HG03066 (cell line): ENCODE data around the gene MTMR10.

Experiments used
- ATAC-seq: cut with Tn5 transposase; IDR thresholded peaks from one replicate; pipeline ENCODE4 v1.9.1; 2021; ENCODE audit warnings: low read depth; ENCODE audit not compliant: unreplicated experiment

Gene MTMR10

DNA sequence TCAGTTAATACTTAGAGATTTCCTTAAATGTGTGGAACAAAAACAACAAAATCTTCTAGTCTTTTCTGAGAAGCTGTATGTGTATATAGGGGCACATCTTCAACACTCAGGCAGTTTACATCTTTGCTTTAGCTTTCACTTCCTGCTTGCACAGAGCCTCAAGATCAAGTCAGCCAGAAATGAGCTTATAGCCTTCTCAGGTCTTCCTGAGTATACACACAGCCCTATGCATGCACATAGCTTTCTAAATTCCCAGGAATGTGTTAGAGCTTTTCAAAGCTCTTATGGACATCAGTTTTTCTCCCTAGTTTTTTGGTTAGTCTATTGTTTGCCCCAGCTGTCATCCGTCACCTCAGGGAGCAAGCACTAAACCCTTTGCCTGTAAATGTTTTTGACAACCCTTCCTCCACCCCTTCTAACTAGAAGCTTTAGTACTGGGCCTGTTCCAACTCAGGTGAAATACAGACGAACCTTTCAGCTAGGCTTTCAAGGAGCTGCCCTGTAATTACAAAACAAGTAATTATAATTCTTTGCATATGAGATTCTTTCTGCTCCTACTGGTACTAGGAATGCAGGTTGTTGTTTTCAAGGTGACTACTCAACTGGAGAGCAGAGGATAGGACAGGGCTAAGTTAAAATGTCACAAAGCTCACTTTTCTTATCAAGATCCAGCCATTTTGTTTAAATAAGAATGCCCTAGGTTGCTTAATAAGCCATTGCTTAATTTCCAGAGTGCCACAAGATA is 22.6 kb upstream of the MTMR10 start:
- ATAC-seq = peak; percentile 84

DNA sequence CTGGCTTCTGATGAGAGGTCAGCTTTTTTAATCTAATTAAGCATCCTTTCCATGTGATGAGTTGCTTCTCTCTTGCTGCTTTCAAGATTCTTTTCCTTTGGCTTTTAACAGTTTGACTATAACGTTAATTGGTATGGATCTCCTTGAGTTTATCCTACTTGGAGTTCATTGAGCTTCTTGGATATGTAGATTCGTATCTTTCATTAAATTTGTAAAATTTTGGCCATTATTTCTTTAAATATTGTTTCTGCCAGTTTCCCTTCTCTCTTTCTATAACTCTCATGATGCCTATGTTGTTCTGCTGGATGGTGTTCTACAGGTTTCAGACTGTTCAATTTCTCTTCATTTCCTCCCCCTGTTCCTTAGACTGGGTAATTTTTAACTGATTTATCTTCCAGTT is 21.0 kb upstream of the MTMR10 start:
- ATAC-seq = no peak

DNA sequence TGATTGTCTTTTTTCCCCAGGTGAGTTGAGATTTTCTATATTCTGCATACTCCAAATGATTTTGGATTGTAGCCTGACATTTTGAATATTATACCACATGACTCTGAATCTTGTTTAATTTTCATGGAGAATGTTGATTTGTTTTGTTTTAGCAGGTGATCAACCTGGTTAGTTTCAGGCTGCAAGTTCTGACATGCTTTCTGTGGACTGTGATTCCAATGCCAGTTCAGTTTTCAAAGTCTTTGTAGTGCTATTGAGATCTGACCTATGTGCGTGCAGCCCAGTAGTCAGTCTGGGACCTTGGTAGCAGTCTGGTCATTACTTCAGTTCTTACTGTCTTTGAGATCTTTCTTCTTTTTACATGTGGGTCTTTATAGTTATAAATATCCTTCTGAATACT is 18.6 kb upstream of the MTMR10 start:
- no peak for ATAC-seq

DNA sequence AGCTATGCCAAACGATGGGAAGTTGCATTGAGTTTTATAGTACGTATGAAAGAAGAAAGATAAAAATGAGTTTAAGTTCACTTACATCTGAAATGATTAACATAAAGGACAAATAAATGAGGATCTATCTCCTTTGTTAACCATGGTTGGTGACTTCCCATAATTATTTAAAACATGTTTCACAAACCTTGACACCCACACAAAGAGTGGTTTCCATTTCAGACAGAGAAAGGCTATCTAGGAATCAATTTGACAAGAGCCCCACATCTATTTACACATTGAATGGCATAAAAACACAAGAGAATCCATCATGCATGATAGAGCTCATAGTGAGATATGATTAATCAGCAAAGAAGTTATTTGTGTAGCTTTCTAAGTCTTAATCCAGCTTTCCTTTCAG is 14.2 kb upstream of the MTMR10 start:
- no peak for ATAC-seq

DNA sequence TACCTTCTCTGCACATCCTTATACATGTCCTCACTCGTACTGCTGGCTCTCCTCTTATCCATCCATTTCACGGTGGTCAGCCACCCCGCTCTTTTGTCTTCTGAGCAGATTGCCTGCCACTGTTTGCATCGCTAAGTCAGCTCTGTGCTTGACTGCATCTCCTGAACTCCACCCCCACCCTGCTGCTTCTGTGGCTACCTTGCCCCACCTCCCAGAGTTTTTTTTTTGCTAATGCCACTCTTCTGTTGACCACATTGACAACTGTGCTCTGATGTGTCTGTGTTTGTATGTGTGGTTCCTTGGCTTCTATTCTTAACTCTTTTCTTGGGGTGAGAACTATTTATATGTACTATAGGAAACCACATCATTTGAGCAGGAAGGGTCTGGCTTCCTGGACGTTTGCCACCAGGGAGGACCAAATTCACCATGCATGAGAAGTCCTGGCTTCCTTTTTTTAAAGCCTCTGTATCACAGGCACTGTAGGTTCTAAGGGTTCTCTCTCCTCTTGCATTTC is 12.8 kb upstream of the MTMR10 start:
- ATAC-seq = peak; percentile 89

DNA sequence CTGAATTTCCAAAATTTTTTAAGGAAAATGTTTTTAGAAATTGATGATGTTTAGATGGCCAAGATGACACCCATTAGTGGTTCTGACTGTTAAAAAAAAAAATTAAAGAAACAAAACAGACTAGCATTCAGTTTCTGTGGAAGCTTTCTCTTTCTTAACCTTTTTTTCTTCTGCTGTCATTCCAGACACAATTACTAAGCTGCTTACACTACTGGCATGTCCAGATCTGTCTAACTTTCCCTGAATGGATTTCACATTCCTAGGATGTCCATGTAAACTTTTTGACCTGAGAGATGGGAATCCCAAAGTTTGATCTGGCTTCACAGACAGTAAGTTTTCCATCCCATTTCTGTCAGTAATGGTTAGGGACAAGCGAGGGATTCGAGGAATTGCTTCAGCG is 10.3 kb upstream of the MTMR10 start:
- ATAC-seq = no peak

DNA sequence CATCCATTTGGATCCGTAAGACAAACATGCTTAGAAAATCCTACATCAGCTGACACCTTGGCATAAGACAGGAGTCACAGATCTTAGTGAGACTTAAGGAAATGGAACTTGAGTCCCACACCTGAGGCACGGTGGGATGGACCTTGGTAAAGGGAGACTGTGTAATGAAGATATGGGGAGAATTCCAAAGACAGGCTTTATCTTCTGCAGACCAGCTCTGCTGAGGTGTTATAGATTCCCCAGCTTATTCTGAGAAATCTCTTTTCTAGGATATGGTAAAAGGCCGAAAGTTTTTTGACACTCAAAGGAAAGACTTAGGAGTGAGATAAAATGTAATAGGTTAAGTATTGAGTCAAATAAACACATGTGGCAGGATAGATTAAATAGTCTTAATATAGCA is 8.3 kb upstream of the MTMR10 start:
- no peak for ATAC-seq

DNA sequence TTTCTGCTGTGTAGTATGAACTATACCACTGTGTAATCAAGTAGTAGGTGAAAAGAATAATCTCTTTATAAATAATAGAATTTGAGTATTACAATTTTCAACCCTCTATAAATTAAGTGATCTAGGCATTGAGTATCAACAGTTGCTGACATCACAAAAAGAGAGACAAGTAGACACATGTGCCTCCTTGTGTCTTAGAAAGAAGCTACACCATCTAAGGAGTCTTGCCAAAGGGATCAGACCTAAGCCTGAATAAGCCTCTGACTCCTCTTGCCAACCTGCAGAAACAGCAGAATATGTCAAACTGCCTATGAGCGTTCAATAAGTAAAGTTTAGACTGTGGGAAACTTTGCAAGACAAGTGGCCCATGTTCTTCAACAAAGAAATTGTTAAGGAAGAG is 5.8 kb upstream of the MTMR10 start:
- ATAC-seq = no peak

DNA sequence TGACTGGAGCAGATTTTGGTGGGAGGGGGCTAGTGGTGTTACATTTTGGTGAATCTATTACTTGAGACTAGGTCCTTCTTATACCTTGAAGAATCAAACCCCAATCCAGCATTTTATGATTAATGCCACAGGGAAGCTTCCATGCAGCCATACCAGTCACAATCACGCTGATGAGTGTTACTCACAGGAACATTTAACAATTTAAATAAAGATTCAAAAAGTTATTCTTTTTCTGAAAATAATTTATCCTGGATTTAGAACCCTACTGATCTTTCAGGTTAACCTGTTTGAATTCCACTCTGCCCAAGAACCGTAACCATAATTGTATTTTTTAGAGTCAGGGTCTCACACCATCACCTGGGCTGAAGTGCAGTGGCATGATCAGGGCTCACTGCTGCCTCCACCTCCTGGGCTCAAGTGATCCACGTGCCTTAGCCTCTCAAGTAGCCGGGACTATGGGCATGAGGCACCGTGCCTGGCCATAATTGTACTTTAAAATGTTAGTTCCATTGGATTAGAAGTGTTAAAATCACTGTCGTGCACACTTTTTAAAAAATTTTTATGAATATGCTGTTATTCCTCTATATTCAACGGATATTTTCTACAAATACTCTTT is 929 bp upstream of the MTMR10 start:
- no peak for ATAC-seq

DNA sequence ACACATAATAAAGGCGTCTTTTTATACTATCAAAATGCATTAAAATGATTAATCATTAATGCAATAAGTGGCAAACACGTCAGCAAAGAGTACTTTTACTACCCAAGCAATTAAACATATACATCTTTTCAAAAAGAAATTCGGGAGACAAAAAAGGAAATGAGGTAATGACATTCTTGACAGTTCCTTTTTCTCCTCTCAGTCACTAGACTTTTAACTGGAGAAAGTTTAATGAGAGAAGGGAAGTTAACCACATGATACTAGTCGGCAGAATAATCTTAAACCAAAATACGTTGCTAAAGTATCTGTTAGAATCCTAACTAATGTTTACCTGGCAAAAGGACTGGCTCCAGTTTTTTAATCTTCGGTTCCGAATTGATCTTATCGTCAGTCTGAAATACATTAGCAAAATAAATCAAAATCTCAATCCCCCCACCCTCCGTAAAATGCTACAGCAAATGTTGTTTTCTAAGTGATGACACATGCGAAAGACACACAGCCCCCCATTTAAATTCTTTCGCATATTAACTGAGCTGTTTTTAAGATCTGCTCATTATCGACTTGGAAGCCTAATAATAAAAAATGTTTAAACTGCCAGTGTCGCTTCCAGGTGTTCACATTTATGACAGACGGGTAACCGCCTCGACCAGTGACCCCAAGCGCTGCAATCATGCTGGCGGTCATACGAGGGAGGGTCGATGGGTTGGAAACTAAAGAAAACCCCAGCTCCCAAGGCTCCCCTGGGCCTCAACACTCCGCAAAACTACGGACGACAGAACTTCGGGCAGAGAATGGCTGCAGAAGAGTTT is 778 bp downstream of the MTMR10 start:
- ATAC-seq = no peak

DNA sequence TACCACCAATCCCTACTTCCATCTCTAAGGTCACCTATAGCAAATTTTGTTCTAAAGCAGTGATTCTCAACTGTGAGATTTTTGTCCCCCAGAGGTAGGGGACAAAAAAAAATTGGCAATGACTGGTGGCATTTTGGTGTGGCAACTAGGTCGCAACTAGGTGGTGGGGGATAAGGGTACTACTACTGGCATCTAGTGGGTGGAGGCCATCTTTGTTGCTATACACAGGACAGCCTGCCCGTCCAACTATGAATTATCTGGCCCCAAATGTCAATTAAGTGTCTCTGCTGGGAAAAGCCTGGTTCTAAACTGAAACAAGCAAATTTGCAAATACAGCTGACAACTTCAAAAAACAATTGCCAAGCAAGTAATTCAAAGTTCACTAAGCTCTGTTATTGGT is 1.4 kb downstream of the MTMR10 start:
- no peak for ATAC-seq

DNA sequence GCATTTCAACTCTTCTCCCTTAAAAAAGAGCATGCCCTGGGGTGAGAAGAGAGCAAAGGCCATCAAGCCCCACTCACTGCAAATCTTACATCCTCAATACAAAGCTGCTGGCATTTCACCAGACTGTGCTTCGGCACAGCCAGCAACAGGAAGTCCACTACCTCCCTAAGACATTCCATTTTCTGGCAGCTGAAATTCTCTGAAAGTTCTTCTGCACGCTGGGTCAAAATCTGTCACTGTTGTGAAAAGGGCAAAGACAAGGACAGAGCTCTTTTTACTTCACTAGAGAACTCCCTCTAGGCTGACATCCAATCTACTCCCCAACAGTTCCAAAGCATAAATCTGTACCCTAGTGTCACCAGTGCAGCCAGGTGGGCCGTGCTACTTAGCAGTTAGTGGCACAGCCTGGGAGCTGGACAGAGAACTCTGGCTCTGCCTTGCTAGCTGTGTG is 6.3 kb downstream of the MTMR10 start:
- ATAC-seq = no peak

DNA sequence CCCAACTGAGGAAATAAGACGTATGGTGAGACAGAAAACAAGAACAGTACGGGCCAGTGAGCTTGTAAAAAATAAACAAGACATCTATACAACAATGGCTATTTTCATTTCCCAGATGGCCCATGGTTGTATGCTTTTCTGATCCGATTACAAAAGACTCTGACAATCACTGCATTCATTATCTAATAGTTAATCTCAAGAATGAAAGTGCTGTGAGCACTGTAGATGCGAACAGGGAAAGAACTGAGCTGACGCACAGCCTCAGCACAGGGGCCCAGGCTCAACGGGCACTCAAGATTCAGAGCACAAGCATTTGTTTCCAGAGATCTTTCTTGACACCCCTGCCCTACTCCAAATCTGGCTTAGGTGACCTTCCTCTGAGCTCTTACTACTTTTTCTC is 6.9 kb downstream of the MTMR10 start:
- ATAC-seq = peak; percentile 46

DNA sequence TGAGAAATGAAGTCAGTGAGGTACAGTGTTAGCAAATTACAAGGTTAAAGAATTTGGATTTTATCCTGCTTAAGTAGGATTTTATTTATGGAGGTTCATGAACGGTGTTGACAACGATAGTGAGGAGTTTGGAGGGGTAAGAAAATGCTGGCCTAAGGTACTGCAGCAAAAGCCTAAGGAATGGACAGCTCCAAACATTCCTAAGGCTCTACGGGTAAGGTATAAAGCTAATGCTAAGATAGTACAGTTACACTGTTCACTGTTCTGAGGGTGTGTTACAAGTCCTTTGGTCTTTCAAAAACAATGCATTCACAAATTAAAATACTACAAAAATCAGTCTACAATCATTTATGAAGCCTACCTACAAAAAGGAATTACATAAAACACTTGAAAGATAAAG is 7.3 kb downstream of the MTMR10 start:
- no peak for ATAC-seq

DNA sequence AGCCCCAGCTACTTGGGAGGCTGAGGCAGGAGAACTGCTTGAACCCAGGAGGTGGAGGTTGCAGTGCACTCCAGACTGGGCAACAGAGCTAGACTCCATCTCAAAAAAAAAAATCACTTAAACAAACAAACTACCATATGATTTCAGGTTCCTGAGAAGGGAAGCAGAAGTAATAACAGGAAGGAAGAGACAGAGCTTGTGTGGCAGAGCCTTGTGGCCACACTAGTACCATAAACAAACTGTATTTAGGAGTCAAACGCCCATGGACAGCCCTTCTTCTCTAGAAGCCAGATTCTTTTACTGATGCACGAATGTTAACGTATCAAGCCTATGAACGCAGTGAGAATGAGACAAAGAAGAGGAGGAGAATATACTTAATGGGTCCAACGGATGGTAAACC is 12.0 kb downstream of the MTMR10 start:
- ATAC-seq = no peak

DNA sequence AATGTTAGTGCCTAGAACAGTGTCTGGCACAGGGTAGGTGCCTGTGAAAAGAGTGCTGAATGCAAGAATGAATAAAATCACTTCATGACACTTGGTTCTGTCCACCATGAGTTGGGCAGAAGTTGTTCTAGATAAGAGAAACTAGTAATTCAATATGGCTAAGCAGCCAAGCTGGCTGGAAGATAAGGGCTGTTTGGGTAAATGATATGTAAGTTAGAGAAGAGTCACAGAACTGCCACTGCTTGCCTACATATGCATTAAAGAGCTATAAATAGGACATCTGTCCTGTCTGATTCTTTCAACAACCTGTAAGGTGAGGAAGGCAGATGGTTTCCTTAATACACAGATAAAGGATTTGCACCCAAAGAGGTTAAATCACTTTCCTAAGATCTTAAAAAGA is 13.1 kb downstream of the MTMR10 start:
- no peak for ATAC-seq

DNA sequence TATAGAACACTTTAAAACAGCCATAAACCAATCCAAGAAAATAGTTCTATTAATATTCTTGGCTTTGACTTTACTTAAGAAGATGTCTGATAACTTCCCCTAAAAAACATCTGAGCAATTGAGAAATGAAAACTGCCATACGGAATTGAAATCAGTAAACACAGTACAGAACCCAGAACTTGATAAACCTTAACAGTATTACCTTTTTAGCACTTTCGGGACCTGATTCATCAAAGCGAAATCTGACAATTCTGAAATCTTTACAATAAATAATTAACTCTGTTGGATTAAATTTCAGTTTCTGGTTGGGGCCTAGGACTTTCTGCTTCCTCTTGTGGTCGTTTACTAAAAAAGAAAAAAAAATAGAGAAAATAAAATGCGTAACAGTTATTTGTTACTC is 17.3 kb downstream of the MTMR10 start:
- ATAC-seq = no peak

DNA sequence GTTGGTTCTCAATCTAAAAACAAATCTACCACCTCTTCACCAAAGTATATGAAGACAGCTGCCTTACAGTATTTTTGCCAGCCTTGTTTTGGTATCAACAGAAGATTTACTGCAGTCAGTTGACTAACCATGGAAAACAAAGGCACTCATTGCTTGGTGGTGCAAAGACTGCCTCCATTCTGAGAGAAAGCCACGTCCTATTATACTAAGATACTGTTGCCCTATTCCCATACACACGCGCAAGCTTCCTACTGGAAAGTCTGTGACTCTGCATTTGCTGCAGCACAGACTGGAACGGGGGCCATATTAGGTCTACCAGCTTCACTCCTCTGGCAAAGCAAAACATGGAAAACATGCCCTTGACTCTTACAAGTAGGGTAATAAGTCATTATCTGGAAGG is 18.0 kb downstream of the MTMR10 start:
- no peak for ATAC-seq

DNA sequence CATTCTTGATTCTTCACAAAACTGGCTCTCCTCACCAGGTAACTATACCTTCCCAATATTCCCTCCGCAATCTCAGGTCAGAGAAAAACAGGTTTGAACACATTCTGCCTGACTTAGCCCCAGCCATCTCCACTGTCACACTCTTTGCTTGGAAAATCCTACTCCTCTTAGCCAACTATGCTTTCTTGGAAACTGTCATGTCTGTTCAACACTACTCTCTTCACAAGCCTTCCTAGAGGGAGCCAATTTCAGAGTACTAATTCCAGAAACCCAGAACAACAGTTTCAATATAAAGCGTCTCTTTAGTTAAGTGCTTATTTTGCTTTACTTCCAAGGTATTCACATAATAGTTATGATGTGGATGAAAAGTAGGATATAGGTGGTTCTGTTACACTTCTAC is 21.7 kb downstream of the MTMR10 start:
- no peak for ATAC-seq

DNA sequence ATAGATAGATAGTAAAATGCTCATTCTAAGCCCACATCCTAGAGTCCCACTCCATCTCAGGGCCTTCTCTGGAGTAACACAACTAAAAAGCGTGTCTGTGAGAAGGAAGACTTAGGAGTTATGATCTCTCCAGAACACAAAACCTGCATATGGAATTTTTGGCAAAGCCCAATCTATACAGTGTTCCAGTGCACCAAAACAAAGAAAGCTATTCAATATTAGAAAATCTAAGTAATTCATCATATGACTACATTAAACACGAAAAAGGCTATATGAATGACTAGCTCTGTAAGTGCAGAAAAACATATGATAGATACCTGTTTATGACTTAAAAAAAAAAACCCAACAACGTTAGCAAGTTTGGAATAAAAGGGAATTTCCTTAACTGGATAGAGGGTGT is 27.7 kb downstream of the MTMR10 start:
- ATAC-seq = no peak

DNA sequence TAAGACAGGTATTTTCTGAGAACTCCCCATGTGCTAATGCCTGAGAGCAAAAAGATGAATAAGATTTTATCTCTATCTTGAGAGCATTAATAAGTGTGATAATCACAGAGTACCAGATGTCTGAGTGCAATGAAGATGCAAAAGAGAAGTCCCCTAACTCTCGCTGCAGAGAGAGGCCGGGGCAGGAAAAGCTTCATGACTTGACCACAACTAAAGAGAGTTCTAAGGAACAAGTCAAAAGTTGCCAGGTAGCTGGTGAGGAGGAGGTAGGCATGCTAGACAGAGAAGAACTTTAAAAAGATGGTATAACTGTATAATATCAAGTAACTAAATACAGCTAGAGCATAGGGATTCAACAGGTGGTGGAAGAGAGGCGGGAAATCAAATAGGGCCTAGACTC is 28.8 kb downstream of the MTMR10 start:
- no peak for ATAC-seq
